Right forelimb (tissue), 1 donor: ENCODE results near the gene MYBPH.

ENCODE experiments used
- DNase-seq: peaks from one replicate; pipeline ENCODE4 v3.0.0-alpha.2; 2018

MYBPH gene, protein sequence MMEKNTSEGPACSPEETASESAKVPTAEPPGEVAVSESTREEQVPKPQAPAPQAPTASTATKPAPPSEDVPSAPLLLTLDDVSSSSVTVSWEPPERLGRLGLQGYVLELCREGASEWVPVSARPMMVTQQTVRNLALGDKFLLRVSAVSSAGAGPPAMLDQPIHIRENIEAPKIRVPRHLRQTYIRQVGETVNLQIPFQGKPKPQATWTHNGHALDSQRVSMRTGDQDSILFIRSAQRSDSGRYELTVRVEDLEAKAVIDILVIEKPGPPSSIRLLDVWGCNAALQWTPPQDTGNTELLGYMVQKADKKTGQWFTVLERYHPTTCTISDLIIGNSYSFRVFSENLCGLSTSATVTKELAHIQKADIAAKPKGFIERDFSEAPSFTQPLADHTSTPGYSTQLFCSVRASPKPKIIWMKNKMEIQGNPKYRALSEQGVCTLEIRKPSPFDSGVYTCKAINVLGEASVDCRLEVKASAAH

DNA sequence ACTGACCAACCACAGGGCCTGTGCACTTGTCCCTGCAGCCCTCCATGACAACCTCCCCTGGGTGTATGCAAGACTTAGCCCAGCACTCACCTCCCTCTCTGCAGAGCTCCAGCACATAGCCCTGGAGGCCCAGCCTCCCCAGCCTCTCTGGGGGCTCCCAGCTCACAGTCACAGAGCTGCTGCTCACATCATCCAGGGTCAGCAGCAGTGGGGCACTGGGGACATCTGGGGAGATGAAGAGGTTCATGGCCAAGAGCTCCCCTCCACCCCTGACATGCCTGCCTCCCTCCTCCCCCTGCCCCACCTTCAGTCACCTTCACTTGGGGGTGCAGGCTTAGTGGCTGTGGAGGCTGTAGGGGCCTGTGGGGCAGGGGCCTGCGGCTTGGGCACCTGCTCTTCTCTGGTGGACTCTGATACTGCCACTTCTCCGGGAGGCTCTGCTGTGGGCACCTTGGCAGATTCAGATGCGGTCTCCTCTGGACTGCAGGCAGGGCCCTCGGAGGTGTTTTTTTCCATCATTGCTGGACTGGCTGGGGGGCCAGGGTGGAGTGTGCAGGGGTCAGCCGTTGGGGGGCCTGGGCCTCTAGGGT lies at the start of gene MYBPH:
TSS of gene MYBPH (minus strand) at position 590 of the 590 bp plus-strand sequence. CDS start at position 519, 71 bp downstream.
- DNase-seq, result no peak

DNA sequence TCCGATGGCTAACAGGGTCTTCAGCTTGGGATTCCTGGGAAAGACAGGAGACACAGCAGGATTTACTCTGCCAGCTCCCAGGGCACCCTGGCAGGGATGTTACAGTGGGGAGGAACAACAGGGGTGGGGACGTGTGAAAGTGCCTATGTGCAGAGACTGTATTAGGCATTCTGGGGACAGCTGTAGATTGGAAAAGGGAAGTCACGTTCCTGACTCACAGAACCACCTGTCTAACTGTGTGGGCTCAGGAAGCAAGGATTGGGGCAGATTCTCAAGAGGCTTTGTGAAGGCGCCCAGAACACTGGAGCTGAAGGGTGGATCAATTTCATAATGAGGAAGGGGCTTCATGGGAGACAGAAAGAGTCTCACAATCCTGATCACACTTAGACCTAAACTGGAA lies 49.4 kb upstream of the MYBPH start:
- no peak for DNase-seq

DNA sequence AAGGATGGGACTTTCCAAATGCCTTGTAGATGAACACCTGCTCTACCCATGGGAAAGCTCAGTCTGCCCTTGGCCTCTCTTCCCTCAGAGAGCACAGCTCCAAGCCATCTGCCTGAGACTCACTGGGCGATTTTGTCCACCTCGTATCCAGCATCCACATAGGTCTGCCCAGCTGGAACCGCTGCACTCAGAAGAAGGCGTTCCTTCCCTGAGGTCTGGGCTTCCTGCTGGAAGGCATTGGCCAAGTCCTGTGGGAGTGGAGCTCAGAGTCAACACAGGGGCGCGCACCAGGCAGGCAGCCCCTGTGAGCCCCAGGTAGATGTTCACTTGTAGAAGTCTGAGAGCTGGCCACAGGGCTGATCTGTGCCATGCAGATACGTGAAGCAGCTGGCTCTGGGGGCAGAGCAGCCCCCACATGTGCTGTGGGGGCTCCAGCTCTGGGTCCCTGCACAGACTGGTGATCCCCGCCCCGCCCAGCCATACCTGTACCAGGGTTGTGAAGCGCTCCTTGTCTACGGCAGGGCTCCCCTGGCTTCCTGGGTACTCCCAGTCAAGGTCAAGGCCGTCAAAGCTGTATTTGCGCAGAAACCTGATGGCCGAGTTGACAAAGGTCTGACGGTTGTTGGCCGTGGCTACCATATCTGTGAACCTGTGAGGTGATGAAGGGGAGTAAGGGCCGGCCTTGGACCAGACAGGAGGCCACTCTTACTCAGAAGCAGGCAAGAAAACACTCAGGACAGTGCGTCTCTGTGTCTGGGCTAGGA lies 47.6 kb upstream of the MYBPH start:
- no peak for DNase-seq

DNA sequence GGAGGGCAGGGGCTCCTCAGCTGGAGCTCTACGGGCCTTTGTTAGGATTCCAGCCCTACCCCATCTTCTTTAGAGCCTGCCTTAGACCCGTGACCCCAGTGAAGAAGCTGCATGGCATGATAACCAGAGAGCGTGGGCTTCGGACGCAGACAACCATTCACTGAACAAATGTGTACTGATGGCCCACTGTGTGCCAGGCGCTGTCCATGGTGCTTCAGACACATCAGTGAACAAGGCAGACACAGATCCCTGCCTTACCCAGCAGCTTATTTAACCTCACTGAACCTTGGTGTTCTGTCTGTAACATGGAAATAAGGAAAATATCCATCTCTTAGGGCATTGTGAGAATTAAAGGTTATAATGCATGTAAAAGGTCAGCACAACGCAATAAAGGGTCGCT lies 44.3 kb upstream of the MYBPH start:
- no peak for DNase-seq

DNA sequence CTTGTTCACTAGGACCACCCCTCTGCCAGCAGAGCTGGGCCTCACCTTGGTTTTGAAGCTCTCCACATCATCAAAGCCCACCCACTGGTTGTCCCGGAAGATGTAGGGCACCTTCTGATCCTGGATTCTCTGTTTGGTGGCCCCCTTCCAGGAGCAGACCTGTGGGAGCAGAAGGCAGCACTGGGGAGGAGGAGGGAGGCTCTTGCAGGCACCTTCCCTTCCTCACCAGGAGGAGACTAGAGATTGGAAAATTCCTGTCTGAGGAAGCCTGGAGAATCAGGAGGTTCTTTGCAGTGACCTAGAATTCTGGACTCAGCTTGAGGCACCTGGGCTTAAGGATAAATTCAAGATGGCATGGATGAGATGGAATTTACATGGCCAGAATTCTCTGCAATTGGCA lies 43.5 kb upstream of the MYBPH start:
- no peak for DNase-seq

DNA sequence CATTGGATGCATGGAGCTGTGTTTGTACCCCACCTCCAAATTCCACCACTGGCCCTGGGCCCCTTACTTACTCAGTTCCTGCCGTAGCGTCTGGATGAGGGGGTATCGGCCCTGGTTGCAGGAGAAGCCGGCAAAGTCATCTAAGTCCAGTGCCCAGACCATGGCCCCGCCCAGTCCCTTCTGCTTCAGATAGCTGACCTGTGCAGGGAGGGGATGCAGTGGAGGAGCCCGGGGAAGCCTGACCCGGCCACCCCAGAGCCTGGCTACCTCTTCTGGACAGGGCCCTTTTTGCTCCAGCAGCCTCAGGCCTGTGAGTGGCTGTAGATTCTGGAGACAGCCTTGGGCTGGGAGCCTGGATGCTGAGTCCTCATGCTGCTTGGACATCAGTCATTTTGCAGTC lies 42.0 kb upstream of the MYBPH start:
- no peak for DNase-seq

DNA sequence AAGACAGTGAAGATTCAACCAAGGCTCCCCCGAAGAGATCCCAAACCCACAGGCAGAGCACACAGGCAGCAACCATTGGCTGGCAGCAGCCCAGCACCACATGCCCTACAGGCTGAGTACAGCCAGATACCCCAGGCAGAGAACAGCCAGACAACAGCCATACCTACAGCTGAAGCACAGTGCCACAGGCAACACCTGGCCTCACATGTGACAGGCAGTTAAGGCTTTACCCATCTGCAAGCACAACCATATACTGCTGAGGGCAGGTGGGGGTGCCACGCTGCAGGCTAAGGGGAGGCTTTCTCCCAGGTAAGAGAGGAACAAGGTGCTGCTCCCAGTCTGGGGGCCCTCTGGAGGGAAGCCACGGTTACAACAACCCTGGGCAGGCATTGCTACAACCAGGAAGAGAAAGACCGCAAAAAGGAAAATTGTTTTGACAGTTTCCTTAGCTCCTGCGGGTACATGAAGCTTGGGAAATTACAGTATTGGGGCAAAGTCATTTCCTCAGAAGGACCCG lies 41.6 kb upstream of the MYBPH start:
- no peak for DNase-seq

DNA sequence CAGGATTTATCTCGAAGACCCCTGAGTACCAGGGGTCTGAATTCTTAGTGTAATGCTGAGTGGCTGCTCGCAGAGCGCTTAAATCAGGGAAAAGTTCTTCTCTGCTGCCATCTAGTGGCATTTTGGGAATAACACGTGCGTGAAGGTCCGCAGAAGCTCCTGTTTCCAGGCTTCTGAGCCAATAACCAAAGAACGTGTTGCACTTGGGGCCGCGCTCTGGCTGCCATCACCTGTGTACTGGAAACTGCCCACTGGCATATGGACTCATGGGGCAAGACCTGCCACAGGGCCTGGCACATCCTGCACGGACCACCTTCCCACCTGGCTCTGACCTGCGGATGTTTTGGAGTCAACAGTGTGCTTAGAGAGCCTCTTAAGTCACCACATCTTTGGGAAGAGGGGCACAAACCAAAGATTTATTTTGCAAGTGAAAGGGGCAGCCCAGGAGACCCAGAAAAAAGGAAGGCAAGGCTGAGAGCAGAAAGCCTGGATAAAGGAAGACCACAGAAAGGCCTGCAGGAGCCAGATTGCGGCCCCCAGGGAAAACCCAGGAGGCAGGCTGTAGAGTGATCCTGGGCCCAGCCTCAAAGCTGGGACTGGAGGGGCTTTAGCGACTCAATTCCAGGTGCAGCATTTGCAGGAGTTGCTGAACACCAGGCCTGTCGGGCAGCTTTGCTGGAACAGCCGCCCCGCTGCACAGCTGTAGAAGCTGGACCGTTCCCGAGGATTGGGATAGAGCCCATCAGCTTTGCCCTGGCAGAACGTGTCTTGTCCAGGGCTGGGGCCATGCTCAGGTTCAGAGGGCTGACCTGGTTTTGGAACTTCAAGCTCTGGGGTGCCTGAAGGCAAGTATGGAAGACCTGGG lies 40.9 kb upstream of the MYBPH start:
- peak; percentile 79 for DNase-seq

DNA sequence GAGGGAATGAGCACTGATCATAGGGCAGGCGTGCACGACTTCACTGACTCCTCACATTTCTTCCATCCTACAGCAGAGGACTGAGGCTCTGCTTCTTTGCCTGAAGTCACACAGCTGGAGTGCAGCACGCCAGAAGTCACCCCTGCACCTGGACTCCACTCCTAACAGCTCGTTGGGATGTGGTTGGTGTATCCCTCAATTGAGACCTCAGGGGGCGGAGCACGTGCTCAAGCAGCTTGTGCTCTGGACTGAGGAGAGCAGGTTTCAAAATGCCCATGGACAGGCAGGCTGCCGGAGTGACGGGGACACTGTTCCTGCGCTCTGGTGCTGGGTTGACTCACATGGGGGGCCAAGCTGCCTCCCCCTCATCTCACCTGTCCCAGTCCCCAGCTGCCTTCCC lies 39.9 kb upstream of the MYBPH start:
- DNase-seq, result no peak

DNA sequence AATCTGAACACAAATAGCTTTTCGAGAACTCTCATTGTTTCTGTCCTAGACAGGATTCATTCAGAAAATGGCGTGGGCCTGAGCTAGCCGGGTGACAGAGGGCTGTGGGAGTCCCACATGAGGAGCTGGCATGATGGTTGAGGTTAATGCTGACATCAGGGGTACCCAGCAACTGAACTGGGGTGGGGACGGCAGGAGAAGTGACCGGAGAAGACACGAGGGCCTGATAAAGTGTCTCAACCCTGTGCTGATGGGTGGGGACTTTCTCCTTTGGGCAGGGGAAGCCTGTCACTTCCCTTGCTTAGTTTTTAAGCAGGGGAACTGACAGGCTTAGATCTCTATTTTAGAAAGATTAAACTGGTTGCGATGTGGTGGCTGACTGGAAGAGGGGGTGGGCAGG lies 39.2 kb upstream of the MYBPH start:
- DNase-seq, result no peak

DNA sequence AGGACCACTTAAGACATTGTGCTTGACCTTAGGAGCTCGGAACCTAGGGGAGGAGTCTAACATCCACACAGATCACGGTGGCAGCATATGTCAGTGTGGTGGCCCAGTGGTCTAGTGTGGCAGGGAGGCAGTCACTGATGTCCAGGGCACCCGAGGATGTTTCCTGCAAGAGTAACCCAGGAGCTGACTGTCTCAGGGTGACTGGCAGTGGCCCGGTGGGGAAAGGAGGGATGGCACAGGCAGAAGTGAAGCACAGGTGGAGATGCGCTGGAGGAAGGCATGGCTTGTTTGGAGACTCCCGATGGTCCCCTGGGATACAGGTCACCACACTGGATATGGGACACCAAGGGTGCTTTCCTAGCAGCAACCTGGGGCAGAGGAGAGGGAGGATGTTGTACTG lies 37.5 kb upstream of the MYBPH start:
- no peak for DNase-seq

DNA sequence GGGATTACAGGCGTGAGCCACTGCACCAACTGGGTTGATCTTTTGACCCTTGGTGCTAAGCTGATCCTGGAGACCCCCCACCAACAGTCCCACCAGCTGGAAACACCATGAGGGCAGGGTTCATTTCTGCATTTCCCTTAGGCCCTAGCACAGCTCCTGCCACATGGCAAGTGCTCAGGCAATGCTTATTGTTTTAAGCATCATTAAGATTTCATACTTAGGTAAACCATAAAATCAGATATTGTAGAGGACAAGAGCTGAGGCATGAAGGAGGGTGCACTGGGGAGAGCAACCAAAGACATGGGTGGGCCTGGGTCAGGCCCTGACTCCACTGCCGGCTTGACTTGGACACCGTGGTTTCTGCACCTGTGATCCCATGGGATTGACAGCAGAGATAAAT lies 36.2 kb upstream of the MYBPH start:
- DNase-seq, result no peak

DNA sequence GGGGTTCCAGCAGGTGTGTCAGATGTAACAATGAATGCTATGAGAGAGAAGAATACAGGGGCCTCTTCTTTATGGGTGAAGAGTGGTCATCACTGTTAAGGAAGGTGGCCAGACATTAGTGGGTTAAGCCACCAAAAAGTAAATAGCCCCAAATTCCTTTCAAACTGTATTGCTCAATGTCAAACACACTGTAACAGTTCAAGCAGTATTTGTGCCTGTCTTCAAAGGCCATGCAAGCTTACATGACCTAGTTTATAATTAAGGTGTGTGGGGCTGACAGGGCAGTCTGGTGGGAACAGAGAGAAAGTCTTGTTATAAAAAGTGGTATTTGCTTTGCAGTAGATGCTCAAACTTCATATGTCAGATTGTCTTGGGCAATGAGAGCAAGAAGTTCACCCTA lies 35.4 kb upstream of the MYBPH start:
- DNase-seq, result no peak

DNA sequence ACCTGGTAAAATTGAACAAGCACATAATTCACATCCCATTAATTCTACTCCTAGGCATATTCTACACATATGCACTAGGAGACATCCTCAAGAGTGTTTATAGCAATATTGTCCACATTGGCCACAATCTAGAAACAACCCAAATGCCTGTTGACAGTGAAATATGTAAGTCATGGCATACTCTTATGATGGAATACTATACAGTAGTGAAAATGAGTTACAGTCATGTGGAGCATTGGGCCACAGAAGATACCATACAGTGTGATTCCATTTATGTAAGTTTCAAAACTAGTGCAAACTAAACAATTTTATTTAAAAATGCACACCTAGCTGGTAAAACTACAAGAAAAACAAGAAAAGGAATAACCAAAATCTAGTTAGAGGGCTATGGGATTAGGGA lies 34.7 kb upstream of the MYBPH start:
- DNase-seq, result no peak

DNA sequence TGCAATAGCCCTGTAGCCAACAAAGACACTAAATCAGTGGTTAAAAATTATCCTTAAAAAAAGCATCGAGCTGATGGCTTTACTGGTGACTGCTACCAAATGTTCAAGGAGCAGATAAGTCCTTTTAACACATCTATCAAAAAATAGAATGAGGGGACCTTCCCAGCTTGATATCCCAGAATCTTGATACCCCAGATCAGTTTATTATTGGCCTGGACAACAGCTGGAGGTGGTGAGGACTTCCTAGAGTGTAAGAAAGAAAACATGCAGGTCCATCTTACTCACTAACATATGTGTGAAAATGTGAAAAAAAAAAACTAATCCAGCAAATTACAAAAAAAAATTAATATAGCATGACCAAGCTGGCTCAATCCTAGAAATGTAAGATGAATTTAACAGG lies 32.6 kb upstream of the MYBPH start:
- DNase-seq, result no peak

DNA sequence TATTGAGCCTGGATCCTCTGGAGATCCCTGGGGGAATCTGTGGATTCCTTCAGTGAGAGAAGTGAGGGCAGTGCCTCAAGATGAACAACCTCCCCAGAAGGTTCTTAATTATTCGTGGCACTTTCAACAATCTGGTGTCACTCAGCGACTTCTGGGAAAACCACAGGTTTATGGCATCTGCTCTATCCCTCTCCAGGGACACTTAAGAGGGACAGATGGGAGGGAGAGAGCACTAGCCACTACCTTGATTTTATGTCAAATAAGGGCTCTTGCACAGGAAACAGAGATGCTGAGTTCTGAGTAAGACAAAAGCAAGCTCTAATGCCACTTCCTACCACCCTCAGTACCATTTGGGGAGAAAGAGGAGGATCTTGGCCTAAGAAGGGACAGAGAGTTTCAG lies 32.1 kb upstream of the MYBPH start:
- peak; percentile 15 for DNase-seq

DNA sequence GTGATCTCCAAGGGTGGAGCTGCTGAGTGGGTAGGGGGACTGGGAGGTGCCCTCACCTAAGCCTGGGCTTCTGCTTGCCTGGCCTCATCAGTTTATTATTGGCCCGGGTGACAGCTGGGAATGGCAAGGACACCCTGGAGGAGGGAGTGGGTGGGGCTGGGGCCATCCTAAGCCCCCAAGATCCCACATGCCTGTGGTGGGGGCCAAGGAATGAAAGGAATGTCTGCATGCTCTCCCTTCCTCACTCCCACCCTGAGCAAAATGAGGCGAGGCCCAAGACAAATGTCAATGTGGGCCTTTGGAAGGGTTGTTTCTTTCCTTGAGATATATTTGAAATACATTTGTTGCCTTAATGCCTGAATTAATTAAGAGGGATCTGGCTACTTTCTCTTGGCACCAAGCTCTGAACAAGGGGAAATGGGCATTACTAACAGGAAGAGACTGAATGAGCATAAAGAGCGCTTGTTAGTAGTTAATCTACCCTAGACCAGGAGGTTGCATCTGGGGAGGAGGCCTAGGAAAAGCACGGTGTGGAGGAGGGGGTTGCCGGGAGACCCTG lies 30.6 kb upstream of the MYBPH start:
- peak; percentile 48 for DNase-seq

DNA sequence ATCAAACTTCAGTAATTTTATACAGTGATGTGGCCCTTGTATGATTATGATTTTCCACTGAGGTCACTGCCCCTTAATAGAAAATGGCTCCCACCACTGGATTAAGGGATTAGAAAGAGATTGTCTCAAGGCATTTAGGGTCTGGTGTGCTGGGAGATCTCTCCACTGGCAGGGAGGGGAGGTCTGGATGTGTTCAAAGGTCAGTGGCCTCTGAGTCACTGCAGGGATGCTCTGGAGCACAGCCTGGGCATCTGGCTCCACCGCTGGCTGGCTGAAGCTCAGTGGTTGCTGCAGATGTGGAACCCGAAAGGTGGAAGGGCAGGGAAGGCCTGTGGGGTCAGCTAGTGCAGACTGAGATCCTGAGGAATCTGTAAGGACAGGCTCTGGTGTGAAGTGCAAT lies 29.1 kb upstream of the MYBPH start:
- no peak for DNase-seq

DNA sequence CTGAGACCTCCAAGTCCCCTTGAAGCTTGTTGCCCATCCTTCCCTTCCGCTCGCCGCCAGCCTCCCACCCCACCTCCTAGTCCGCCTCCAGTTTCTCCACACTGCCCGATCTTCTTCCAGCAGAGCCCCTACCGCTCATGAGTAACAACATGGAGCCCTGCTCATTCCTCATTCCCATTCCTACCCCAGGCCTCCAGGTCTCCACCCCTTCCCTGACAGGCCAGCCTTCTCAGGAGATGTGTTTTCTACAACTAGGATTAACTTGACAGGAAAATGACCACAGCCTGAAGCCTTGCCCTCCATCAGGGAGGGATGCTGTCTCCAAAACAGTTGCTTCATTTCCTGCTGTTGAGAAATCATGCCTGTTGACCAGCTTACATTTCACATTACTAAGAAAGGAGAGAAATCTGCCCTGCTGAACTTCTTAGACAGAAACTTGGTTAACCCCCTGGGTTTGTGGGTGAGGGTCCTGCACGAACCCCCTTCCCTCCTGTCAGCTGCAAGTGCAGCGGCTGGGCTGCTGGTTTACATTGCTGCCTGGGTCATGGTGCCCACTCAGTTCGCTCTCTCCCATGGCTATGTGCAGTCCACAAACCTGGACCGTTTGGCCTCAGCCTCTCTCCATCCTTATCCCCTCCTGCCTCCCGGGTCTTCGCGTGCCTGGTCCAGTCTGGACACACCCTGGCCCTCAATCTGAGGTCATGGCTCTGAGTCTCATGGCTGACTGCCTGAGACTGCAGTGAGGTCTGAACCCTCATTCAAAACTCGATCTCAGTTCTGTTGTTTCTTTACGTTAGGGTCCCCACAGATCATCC lies 27.0 kb upstream of the MYBPH start:
- no peak for DNase-seq

DNA sequence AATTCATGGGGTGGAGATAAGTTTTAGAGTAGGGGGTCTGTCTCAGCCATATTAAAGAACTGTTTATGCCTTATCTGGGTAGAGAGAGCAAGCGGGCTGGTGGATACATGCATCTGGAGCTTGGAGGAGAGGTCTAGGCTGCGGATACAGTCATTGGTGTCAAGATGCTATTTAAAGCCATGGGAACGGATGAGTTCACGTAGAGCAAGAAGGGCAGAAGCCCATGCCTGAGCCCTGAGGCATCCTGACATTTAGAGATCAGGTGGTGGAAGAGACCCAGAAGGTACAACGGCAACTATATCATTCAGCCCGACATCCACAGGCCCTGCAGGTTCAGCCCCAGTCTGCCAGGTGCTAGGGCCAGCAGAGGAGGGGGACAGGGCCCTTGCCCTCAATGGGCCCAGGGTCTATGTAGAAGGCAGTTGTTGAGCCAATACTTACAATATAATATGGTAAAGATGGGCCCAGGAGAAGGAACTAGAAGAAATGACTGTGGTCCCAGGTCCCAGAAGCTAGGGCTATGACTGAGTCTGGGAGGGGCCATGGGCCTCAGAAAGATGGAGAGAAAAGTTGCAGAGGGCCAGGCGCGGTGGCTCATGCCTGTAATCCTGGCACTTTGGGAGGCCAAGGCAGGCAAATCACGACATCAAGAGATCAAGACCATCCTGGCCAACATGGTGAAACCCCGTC lies 26.0 kb upstream of the MYBPH start:
- DNase-seq, result no peak

DNA sequence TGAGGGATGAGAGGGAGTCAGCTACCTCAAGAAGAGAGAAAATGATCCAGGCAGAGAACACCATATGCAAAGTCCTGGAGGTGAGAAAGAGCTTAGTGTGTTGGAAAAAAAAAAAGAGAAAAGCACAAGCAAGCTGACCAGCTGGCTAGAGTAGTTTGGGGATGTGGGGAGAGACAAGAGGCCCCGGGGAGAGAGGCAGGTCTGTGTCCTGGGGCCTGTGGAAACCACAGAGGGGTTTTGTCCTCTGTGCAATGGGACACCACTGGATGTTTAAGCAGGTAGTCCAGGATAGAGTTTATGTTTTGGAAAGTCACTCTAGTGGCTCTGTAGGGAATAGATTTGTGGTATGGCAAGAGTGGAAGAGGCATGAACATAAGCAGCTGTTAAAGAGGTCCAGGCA lies 25.3 kb upstream of the MYBPH start:
- no peak for DNase-seq
